Measurements from ENCODE around the gene RAI14.
A peak's percentile ranks its signal among the peaks of the same experiment; 100 is the strongest.

The RAI14 gene

GRCh38 chr5:34831303-34831702 lies 175.2 kb downstream of the RAI14 start:
- DNase-seq: no peak

- DNase-seq: no peak
Measured at GRCh38 chr5:34832568-34832967, 176.4 kb downstream of the RAI14 start.

GRCh38 chr5:34833090-34833489 lies 177.0 kb downstream of the RAI14 start:
- DNase-seq: no peak

- no peak for DNase-seq
Measured at GRCh38 chr5:34833976-34834793, 178.1 kb downstream of the RAI14 start.

GRCh38 chr5:34834794-34835089 lies 178.6 kb downstream of the RAI14 start:
- no peak for DNase-seq

GRCh38 chr5:34835664-34836063 lies 179.5 kb downstream of the RAI14 start:
- no peak for DNase-seq

GRCh38 chr5:34838785-34839714 lies 182.9 kb downstream of the RAI14 start, which contains the start of gene TTC23L:
TTC23L (plus strand) TSS chr5:34839164; CDS start chr5:34840672, 1,508 bp downstream.
- peak; percentile 84 for DNase-seq

GRCh38 chr5:34841816-34842215 lies 185.7 kb downstream of the RAI14 start:
- no peak for DNase-seq

- no peak for DNase-seq
Measured at GRCh38 chr5:34842554-34842953, 186.4 kb downstream of the RAI14 start.

- no peak for DNase-seq
Measured at GRCh38 chr5:34843497-34843896, 187.4 kb downstream of the RAI14 start.

GRCh38 chr5:34844106-34844505 lies 188.0 kb downstream of the RAI14 start:
- DNase-seq: no peak

GRCh38 chr5:34844999-34845398 lies 188.9 kb downstream of the RAI14 start:
- DNase-seq: no peak

GRCh38 chr5:34847056-34847455 lies 190.9 kb downstream of the RAI14 start:
- no peak for DNase-seq

- no peak for DNase-seq
Measured at GRCh38 chr5:34847552-34847951, 191.4 kb downstream of the RAI14 start.

- DNase-seq: no peak
Measured at GRCh38 chr5:34848230-34848629, 192.1 kb downstream of the RAI14 start.

- DNase-seq: peak; percentile 30
Measured at GRCh38 chr5:34849253-34849652, 193.1 kb downstream of the RAI14 start.

- no peak for DNase-seq
Measured at GRCh38 chr5:34854459-34855174, 198.5 kb downstream of the RAI14 start.

GRCh38 chr5:34857161-34857560 lies 201.0 kb downstream of the RAI14 start:
- no peak for DNase-seq

GRCh38 chr5:34857894-34858293 lies 201.8 kb downstream of the RAI14 start:
- no peak for DNase-seq

GRCh38 chr5:34858790-34859189 lies 202.7 kb downstream of the RAI14 start:
- peak; percentile 66 for DNase-seq

GRCh38 chr5:34859253-34859652 lies 203.1 kb downstream of the RAI14 start:
- no peak for DNase-seq

- DNase-seq: no peak
Measured at GRCh38 chr5:34863946-34864345, 207.8 kb downstream of the RAI14 start.

- DNase-seq: no peak
Measured at GRCh38 chr5:34865091-34865490, 209.0 kb downstream of the RAI14 start.

Measured in fibroblast of skin of right biceps (primary cell).